ENCODE data around the gene NEAT1. TPM values are rescaled to one million over a fixed set of nuclear protein-coding genes. Genes with fewer than 3 reads are reported as not detected.

Gene NEAT1
- total and polyA plus RNA-seq, 9 of the 15 experiments (the other 6 are each of a cell fraction or from before 2014, with no cell fraction given): 20.1 to 389 (median 62.8) TPM

DNA sequence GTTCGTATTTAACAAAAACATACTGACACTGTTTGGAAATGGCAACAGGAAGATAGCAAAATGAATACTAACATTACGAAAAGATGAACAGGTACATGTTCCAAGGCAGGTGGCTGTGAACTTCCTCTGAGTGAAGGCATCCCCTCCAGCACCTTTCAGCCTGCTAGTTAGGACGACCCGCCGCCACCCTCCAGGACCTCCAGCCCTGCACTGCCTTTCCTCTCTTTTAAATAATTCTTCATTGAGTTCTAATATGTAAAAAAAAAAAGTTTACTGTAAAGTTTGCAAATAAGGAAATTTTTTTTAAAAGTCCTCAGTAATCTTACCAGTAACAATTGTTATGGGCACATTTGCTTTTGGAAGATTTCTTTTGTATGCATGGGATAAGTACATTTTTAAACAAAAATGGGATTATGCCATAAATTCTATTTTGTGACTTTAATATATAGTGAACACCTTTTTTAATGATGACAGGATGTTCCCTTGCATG lies 6.0 kb downstream of the NEAT1 start (continued):
- no peak; the same call in 1 of the 2 replicates for TF ChIP-seq ZBED1 (IDR thresholded peaks at IDR 0.05)
- no peak for TF ChIP-seq CREM (IDR thresholded peaks at IDR 0.05; ENCODE audit: low read depth)
- TF ChIP-seq SMAD1 (IDR thresholded peaks at IDR 0.05; ENCODE audit: low read depth, low read length, partially characterized antibody): no peak
- TF ChIP-seq, protein P1, sequence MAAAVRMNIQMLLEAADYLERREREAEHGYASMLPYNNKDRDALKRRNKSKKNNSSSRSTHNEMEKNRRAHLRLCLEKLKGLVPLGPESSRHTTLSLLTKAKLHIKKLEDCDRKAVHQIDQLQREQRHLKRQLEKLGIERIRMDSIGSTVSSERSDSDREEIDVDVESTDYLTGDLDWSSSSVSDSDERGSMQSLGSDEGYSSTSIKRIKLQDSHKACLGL (CRISPR knock-in tag; IDR thresholded peaks at IDR 0.05; ENCODE audit: borderline replicate concordance, poor library complexity, severe bottlenecking): no peak
- TF ChIP-seq, protein P2, sequence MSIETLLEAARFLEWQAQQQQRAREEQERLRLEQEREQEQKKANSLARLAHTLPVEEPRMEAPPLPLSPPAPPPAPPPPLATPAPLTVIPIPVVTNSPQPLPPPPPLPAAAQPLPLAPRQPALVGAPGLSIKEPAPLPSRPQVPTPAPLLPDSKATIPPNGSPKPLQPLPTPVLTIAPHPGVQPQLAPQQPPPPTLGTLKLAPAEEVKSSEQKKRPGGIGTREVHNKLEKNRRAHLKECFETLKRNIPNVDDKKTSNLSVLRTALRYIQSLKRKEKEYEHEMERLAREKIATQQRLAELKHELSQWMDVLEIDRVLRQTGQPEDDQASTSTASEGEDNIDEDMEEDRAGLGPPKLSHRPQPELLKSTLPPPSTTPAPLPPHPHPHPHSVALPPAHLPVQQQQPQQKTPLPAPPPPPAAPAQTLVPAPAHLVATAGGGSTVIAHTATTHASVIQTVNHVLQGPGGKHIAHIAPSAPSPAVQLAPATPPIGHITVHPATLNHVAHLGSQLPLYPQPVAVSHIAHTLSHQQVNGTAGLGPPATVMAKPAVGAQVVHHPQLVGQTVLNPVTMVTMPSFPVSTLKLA (conservative IDR thresholded peaks at IDR 0.05): no peak
- TF ChIP-seq, protein P3, sequence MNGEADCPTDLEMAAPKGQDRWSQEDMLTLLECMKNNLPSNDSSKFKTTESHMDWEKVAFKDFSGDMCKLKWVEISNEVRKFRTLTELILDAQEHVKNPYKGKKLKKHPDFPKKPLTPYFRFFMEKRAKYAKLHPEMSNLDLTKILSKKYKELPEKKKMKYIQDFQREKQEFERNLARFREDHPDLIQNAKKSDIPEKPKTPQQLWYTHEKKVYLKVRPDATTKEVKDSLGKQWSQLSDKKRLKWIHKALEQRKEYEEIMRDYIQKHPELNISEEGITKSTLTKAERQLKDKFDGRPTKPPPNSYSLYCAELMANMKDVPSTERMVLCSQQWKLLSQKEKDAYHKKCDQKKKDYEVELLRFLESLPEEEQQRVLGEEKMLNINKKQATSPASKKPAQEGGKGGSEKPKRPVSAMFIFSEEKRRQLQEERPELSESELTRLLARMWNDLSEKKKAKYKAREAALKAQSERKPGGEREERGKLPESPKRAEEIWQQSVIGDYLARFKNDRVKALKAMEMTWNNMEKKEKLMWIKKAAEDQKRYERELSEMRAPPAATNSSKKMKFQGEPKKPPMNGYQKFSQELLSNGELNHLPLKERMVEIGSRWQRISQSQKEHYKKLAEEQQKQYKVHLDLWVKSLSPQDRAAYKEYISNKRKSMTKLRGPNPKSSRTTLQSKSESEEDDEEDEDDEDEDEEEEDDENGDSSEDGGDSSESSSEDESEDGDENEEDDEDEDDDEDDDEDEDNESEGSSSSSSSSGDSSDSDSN (IDR thresholded peaks at IDR 0.05; ENCODE audit: borderline replicate concordance in 1 of 2, low read depth in 2 of 2, low read length in 2 of 2): no peak
- 0 out of 2 replicates have a peak, but pooled peaks have one; percentile 12 for TF ChIP-seq CHCHD3 (CRISPR knock-in tag; IDR thresholded peaks at IDR 0.05)
- 0 out of 2 replicates have a peak, but pooled peaks have one; percentile 1 for TF ChIP-seq ZNF57 (CRISPR knock-in tag; IDR thresholded peaks at IDR 0.05)
- TF ChIP-seq ARID2 (IDR thresholded peaks at IDR 0.05): 0 out of 2 replicates have a peak, but pooled peaks have one; percentile 15
- no peak for TF ChIP-seq PPARD (CRISPR knock-in tag; IDR thresholded peaks at IDR 0.05)
- TF ChIP-seq, protein P4, sequence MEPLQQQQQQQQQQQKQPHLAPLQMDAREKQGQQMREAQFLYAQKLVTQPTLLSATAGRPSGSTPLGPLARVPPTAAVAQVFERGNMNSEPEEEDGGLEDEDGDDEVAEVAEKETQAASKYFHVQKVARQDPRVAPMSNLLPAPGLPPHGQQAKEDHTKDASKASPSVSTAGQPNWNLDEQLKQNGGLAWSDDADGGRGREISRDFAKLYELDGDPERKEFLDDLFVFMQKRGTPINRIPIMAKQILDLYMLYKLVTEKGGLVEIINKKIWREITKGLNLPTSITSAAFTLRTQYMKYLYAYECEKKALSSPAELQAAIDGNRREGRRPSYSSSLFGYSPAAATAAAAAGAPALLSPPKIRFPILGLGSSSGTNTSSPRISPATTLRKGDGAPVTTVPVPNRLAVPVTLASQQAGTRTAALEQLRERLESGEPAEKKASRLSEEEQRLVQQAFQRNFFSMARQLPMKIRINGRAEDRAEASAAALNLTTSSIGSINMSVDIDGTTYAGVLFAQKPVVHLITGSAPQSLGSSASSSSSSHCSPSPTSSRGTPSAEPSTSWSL (CRISPR knock-in tag; IDR thresholded peaks at IDR 0.05; ENCODE audit: borderline replicate concordance): no peak
- TF ChIP-seq SAFB2 (IDR thresholded peaks at IDR 0.05; ENCODE audit: borderline replicate concordance, low read depth, low read length, severe bottlenecking): no peak
- TF ChIP-seq CCAR2 (IDR thresholded peaks at IDR 0.05; ENCODE audit: low read depth, low read length): no peak
- TF ChIP-seq SUPT5H (IDR thresholded peaks at IDR 0.05): peak; percentile 73
- 0 out of 2 replicates have a peak, but pooled peaks have one; percentile 0 for TF ChIP-seq CBFA2T2 (conservative IDR thresholded peaks at IDR 0.05)
- TF ChIP-seq CHD1 (IDR thresholded peaks at IDR 0.05; ENCODE audit: low read length): peak; percentile 66
- no peak for TF ChIP-seq POLR2H (tag; IDR thresholded peaks at IDR 0.05; ENCODE audit: low read depth)
- TF ChIP-seq TBL1XR1 (IDR thresholded peaks at IDR 0.05; ENCODE audit: low read length in 2 of 2): 0 out of 4 replicates have a peak, but pooled peaks of 1 of the 2 experiments have one; percentile 8
- peak; percentile 65 for TF ChIP-seq PTBP1 (IDR thresholded peaks at IDR 0.05; ENCODE audit: low read depth, low read length)
- no peak for TF ChIP-seq TFAM (CRISPR knock-in tag; conservative IDR thresholded peaks at IDR 0.05)
- TF ChIP-seq RBM22 (IDR thresholded peaks at IDR 0.05; ENCODE audit: low read depth, low read length, poor library complexity, severe bottlenecking): peak; percentile 83
- TF ChIP-seq, protein P5, sequence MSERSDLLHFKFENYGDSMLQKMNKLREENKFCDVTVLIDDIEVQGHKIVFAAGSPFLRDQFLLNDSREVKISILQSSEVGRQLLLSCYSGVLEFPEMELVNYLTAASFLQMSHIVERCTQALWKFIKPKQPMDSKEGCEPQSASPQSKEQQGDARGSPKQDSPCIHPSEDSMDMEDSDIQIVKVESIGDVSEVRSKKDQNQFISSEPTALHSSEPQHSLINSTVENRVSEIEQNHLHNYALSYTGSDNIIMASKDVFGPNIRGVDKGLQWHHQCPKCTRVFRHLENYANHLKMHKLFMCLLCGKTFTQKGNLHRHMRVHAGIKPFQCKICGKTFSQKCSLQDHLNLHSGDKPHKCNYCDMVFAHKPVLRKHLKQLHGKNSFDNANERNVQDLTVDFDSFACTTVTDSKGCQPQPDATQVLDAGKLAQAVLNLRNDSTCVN (CRISPR knock-in tag; IDR thresholded peaks at IDR 0.05): peak; percentile 5; the same call in 1 of the 2 replicates

All from K562 (cell line).